CD4-positive, alpha-beta memory T cell (primary cell): Measurements from ENCODE around the gene CYP4V2. TPM values are rescaled to one million over a fixed set of nuclear protein-coding genes. Genes with fewer than 3 reads are reported as not detected.

ENCODE experiments used
- CTCF ChIA-PET: fragments of 350-600 bp; sonication (Branson Sonifier 250); formaldehyde crosslinking; loops from one replicate; lab custom pipeline; 2021; ENCODE audit warnings: inconsistent platforms; ENCODE audit not compliant: partially characterized antibody; lab: Charles Lee
- POLR2A ChIA-PET: fragments of 350-600 bp; sonication (Branson Sonifier 250); formaldehyde crosslinking; loops from one replicate; lab custom pipeline; 2021; ENCODE audit not compliant: partially characterized antibody; lab: Charles Lee
- DNase-seq, 5 donors: peaks; one replicate each; pipeline versions ENCODE4 v3.0.0 to v3.0.0-alpha.2; 2020 to 2022; ENCODE audit warnings: mixed read lengths in 1 of 5
- H3K27ac ChIP-seq: one replicate; pipeline ENCODE4 v1.7.0; 2013; ENCODE audit warnings: low read depth, low read length
- H3K27me3 ChIP-seq: 2 replicates; pipeline ENCODE4 v1.7.0; 2013; ENCODE audit warnings: mild to moderate bottlenecking, low read length, moderate library complexity; ENCODE audit not compliant: insufficient read depth
- H3K36me3 ChIP-seq: 2 replicates; pipeline ENCODE4 v1.7.0; 2013; ENCODE audit warnings: mild to moderate bottlenecking, low read length, moderate library complexity; ENCODE audit not compliant: insufficient read depth
- H3K4me1 ChIP-seq: 2 replicates; pipeline ENCODE4 v1.7.0; 2013; ENCODE audit warnings: mild to moderate bottlenecking, low read length, moderate library complexity; ENCODE audit not compliant: insufficient read depth
- H3K4me3 ChIP-seq, 2 donors: one replicate each; pipeline ENCODE4 v1.7.0; 2013; ENCODE audit warnings: low read length in 2 of 2, mild to moderate bottlenecking in 1 of 2
- H3K9me3 ChIP-seq, 2 donors: one replicate each; pipeline ENCODE4 v1.7.0; 2013; ENCODE audit warnings: low read length in 2 of 2, control low read depth in 1 of 2; ENCODE audit not compliant: control insufficient read depth in 1 of 2
- H3K27ac Mint-ChIP-seq, 7 donors: one replicate each; pipeline ENCODE4 v1.8.0; 2020 to 2021; ENCODE audit warnings: mixed read lengths in 7 of 7, mild to moderate bottlenecking in 6 of 7, inconsistent platforms in 3 of 7, moderate library complexity in 3 of 7
- H3K27me3 Mint-ChIP-seq, 2 donors: one replicate each; pipeline ENCODE4 v1.8.0; 2020 to 2021; ENCODE audit warnings: mixed read lengths in 2 of 2
- H3K36me3 Mint-ChIP-seq, 2 donors: one replicate each; pipeline ENCODE4 v1.8.0; 2020 to 2021; ENCODE audit warnings: mixed read lengths in 2 of 2, inconsistent platforms in 1 of 2, mild to moderate bottlenecking in 1 of 2
- H3K4me1 Mint-ChIP-seq, 4 donors: one replicate each; pipeline ENCODE4 v1.8.0; 2020 to 2021; ENCODE audit warnings: mixed read lengths in 4 of 4, mild to moderate bottlenecking in 1 of 4
- H3K4me3 Mint-ChIP-seq, 8 donors: one replicate each; pipeline ENCODE4 v1.8.0; 2020 to 2021; ENCODE audit warnings: mixed read lengths in 8 of 8, mild to moderate bottlenecking in 7 of 8, moderate library complexity in 6 of 8, inconsistent platforms in 3 of 8
- H3K9me3 Mint-ChIP-seq, 8 donors: one replicate each; pipeline ENCODE4 v1.8.0; 2020 to 2021; ENCODE audit warnings: mixed read lengths in 8 of 8, mild to moderate bottlenecking in 5 of 8, inconsistent platforms in 3 of 8, moderate library complexity in 1 of 8
- intact Hi-C: fragments of 100-400 bp; cut with micrococcal nuclease; formaldehyde crosslinking; loops from one replicate; pipeline ENCODE4 v1.15.1; 2023
- polyA plus RNA-seq, 2 donors: library from polyadenylated mRNA; unstranded; fragments of 300-500 nt; fragmentation: Illumina TruSeq; gene quantifications; one replicate each; pipeline ENCODE4 v1.2.3, GENCODE V29; 2021
- total RNA-seq, 2 experiments: library from RNA; stranded (reverse); gene quantifications; one replicate each; pipeline ENCODE4 v1.2.3, GENCODE V29; 2021

Gene CYP4V2
- total and polyA plus RNA-seq, 4 experiments from 2014 or later, result 25.3 to 45.5 (median 41.4) TPM

DNA sequence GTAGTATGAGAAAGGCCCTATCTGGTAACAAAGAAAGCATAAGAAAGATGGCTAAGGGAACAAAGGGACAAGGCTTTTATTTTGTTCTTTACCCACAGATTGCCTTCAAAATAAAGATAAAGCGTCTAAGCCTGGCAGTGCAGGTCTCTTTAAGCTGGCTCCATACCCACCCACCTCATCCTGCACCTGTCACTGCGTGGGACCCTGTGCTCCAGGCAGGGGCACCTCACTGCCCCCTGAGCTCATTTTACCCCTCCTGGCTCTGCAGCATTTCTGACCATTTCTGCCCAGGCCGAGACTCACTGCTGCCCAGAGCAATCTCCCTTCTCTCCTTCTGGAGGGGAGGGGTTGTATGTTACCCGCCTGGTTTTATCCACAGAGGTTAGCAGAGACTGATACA is 1.7 kb upstream of the CYP4V2 start:
- peaks cover 0 to 5% (median 0%) of the 10 kb centered on the region in 8 donors for H3K9me3 Mint-ChIP-seq
- peaks cover 0 to 23% of the 10 kb centered on the region in 2 donors for H3K36me3 Mint-ChIP-seq
- Histone ChIP-seq H3K36me3 (no peaks in the 10 kb centered on the region), H3K4me3 (no peak overlapping the region), H3K27me3 (no peaks in the 10 kb centered on the region), H3K4me1 (peaks cover 36% of the 10 kb centered on the region), H3K9me3 (no peaks in the 10 kb centered on the region), H3K27ac (peak overlapping the region; percentile 6)
- peak overlapping the region; percentile 29 to 98 (median 94) for H3K27ac Mint-ChIP-seq
- intact Hi-C loops, result loop anchor here (5.0 to 10.0 kb wide), 2 partner anchors 42 to 795 kb away; partner anchors contain the start of genes ANKRD37 and LRP2BP
- peaks cover 22 to 47% (median 30%) of the 10 kb centered on the region in 4 donors for H3K4me1 Mint-ChIP-seq
- H3K4me3 Mint-ChIP-seq, result peak overlapping the region in 6 of 8 donors; percentile 88 to 96 (median 90)
- DNase-seq, result no peak
- ChIA-PET CTCF (interaction anchor here (0.9 to 4.6 kb wide), 3 partner anchors 14 to 121 kb away, joined by 3 to 45 read pairs (median 6); no protein-coding TSS in a partner anchor), POLR2A (interaction anchor here (1.7 to 5.8 kb wide), 2 partner anchors 14 to 85 kb away, joined by 6 to 131 read pairs; partner anchors contain the start of gene FAM149A)
- H3K27me3 Mint-ChIP-seq, result peaks cover 2 to 4% of the 10 kb centered on the region in 2 donors

DNA sequence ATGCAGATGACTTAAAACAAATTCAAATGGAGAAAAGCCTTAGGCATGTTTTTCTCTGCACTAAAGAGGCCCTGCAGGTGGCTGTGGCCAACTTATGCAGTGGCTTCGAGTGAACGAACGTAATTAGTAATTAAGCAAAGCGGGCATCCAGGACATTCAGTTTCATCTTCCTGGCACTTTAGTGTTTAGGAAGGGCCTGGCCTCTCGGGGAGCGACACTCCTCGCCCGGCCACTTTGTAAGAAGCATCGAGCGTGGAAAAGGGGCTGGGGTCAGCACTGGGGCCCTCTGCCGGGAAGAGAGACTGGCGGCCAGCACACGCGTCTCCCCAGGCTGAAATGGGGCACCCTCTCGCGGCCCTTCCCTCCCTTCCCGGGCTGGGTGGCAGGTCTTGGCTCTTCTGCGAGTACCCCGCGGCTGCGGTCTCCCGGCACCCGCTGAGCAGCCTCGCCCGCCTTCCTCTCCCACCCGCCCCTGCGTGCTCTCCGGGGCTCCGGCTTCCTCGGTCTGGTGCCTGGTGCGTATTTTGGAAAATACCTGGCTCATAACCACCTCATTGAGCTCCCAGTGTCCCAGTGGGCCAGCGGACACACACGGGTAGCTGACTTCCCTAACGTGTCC is 677 bp upstream of the CYP4V2 start:
- CTCF ChIA-PET, result interaction anchor here (0.9 to 4.6 kb wide), 4 partner anchors 13 to 122 kb away, joined by 3 to 45 read pairs (median 4); no protein-coding TSS in a partner anchor
- Mint-ChIP-seq H3K27me3 (no peaks in the 10 kb centered on the region), H3K4me1 (peaks cover 26 to 52% (median 36%) of the 10 kb centered on the region in 4 donors), H3K36me3 (peaks cover 10 to 32% of the 10 kb centered on the region in 2 donors), H3K9me3 (no peaks in the 10 kb centered on the region), H3K27ac (peak overlapping the region; percentile 92 to 98 (median 95)), H3K4me3 (peak overlapping the region; percentile 88 to 96 (median 90))
- intact Hi-C loops, result loop anchor here (1.0 to 10.0 kb wide), 3 partner anchors 14 to 796 kb away; partner anchors contain the start of genes ANKRD37 and LRP2BP
- DNase-seq, result peak; percentile 47 to 66 (median 53)
- Histone ChIP-seq H3K27me3 (no peaks in the 10 kb centered on the region), H3K4me1 (peaks cover 36% of the 10 kb centered on the region), H3K4me3 (peak overlapping the region; percentile 77 to 79), H3K9me3 (no peaks in the 10 kb centered on the region), H3K36me3 (no peaks in the 10 kb centered on the region), H3K27ac (peak overlapping the region; percentile 90)
- POLR2A ChIA-PET, result interaction anchor here (0.7 to 5.8 kb wide), 9 partner anchors 12 to 1365 kb away, joined by 3 to 131 read pairs (median 4); partner anchors contain the start of genes ACSL1, FAM149A, SLC25A4 and TLR3

DNA sequence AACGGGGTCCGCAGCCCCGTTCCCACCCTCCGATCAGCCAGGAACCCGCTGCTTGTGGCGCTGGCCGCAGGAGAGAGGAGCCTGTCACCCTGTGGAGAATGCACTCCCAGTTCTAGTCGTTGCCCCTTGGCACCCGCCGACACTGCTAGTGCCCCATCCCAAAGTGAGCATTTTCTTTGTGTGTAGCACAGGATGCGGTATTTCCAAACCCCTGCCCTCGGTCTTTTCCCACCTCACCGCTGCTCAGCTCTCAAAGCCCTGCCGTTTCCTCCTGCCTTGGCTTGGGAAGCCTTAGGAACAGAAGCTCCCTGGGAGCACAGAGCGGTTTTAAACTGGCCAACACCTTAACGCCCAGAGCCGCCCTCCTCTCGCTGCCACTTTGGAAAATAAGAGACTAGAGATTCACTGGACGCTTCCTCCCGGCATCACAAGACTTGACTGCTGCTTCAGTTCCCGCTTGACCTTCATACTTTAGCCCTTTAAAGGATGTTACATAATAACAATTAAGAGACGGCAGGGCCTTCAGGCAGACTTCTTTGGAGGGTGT is 772 bp downstream of the CYP4V2 start:
- peaks cover 36% of the 10 kb centered on the region for H3K4me1 ChIP-seq
- no peaks in the 10 kb centered on the region for H3K9me3 ChIP-seq
- ChIA-PET CTCF (interaction anchor here (1.4 to 4.6 kb wide), 3 partner anchors 11 to 594 kb away, joined by 3 to 45 read pairs (median 3); no protein-coding TSS in a partner anchor), POLR2A (interaction anchor here (0.9 to 5.8 kb wide), 5 partner anchors 12 to 989 kb away, joined by 3 to 131 read pairs (median 8); partner anchors contain the start of genes ANKRD37, LRP2BP, TLR3 and UFSP2)
- no peaks in the 10 kb centered on the region for H3K27me3 Mint-ChIP-seq
- peak overlapping the region; percentile 96 to 98 (median 97) for H3K27ac Mint-ChIP-seq
- H3K9me3 Mint-ChIP-seq, result no peaks in the 10 kb centered on the region
- H3K4me3 ChIP-seq, result peak overlapping the region; percentile 79
- peaks cover 21 to 44% of the 10 kb centered on the region in 2 donors for H3K36me3 Mint-ChIP-seq
- no peaks in the 10 kb centered on the region for H3K27me3 ChIP-seq
- H3K4me1 Mint-ChIP-seq, result peaks cover 33 to 61% (median 44%) of the 10 kb centered on the region in 4 donors
- peak in 4 of 5 donors; percentile 27 to 53 (median 50) for DNase-seq
- H3K27ac ChIP-seq, result peak overlapping the region; percentile 90
- peaks cover 4% of the 10 kb centered on the region for H3K36me3 ChIP-seq
- intact Hi-C loops, result loop anchor here (5.0 to 10.0 kb wide), 2 partner anchors 45 to 797 kb away; partner anchors contain the start of genes ANKRD37 and LRP2BP
- peak overlapping the region; percentile 92 to 97 (median 95) for H3K4me3 Mint-ChIP-seq

DNA sequence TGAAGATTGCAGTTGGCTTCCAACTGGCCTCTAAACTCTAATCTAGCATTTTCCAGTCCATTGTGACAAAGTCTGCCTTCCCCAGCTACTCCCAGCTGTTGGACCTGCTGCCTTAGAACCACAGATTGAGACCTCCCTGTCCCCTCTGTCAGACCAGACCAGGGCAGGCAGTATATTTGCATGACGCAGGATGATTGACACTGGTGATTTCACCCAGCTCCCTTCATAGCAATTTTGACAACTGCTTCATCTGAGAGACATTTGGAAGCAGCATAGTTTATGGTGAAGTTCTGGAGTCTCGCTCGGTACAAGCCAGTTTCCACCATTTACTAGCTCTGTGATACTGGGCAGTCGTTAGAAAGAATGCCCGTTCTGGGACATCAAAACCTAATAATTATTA is 2.5 kb downstream of the CYP4V2 start:
- peaks cover 30 to 57% of the 10 kb centered on the region in 2 donors for H3K36me3 Mint-ChIP-seq

DNA sequence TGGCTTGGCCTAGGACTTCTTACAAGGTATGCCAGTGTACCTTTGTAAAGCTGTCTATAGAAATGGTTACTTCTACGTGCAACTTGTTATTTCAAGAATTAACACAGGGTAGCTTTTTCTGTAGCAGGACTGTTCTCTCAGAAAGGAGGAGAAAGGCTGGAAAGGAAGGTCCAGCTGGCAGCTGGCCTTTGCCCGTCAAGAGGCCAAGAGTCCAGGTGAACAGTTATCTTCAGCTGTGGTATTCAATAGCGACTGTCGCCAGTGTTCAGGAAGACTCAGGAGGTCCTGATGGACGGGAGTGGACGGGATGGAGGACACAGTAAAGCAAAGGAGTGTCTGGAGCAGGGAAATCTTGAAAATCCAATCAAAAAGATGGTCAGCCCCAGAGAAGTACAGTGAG is 4.7 kb downstream of the CYP4V2 start:
- H3K9me3 ChIP-seq, result no peaks in the 10 kb centered on the region
- H3K27ac Mint-ChIP-seq, result peak overlapping the region in 4 of 7 donors; percentile 11 to 52 (median 31)
- peaks cover 30 to 51% of the 10 kb centered on the region in 2 donors for H3K36me3 Mint-ChIP-seq
- H3K4me1 ChIP-seq, result peaks cover 20% of the 10 kb centered on the region
- no peaks in the 10 kb centered on the region for H3K27me3 ChIP-seq
- no peak overlapping the region for H3K27ac ChIP-seq
- H3K9me3 Mint-ChIP-seq, result no peaks in the 10 kb centered on the region
- intact Hi-C loops, result loop anchor here (10.0 kb wide), 1 partner anchor 801 kb away; the partner anchor contains the start of genes ANKRD37 and LRP2BP
- H3K4me1 Mint-ChIP-seq, result peaks cover 25 to 44% (median 37%) of the 10 kb centered on the region in 4 donors
- no peak overlapping the region for H3K4me3 ChIP-seq
- CTCF ChIA-PET, result no interaction called here
- no peak overlapping the region for H3K4me3 Mint-ChIP-seq
- DNase-seq, result no peak
- no peaks in the 10 kb centered on the region for H3K27me3 Mint-ChIP-seq
- POLR2A ChIA-PET, result no interaction called here
- peaks cover 4% of the 10 kb centered on the region for H3K36me3 ChIP-seq

More for the DNA sequence above, 2.5 kb downstream of the CYP4V2 start:
- H3K27me3 Mint-ChIP-seq, result no peaks in the 10 kb centered on the region
- POLR2A ChIA-PET, result interaction anchor here (3.5 to 5.8 kb wide), 2 partner anchors 10 to 126 kb away, joined by 20 to 131 read pairs; partner anchors contain the start of gene TLR3
- H3K4me1 Mint-ChIP-seq, result peaks cover 36 to 62% (median 48%) of the 10 kb centered on the region in 4 donors
- Histone ChIP-seq H3K4me3 (no peak overlapping the region), H3K27ac (no peak overlapping the region), H3K36me3 (peaks cover 4% of the 10 kb centered on the region), H3K27me3 (no peaks in the 10 kb centered on the region), H3K4me1 (peaks cover 36% of the 10 kb centered on the region), H3K9me3 (no peaks in the 10 kb centered on the region)
- CTCF ChIA-PET, result interaction anchor here (1.1 to 1.9 kb wide), 2 partner anchors 10 to 393 kb away, joined by 3 to 7 read pairs; no protein-coding TSS in a partner anchor
- DNase-seq, result no peak
- H3K9me3 Mint-ChIP-seq, result no peaks in the 10 kb centered on the region
- H3K27ac Mint-ChIP-seq, result peak overlapping the region; percentile 8 to 98 (median 97)
- peak overlapping the region in 2 of 8 donors; percentile 26 to 38 for H3K4me3 Mint-ChIP-seq
- intact Hi-C loops, result loop anchor here (5.0 to 10.0 kb wide), 2 partner anchors 47 to 799 kb away; partner anchors contain the start of genes ANKRD37 and LRP2BP

DNA sequence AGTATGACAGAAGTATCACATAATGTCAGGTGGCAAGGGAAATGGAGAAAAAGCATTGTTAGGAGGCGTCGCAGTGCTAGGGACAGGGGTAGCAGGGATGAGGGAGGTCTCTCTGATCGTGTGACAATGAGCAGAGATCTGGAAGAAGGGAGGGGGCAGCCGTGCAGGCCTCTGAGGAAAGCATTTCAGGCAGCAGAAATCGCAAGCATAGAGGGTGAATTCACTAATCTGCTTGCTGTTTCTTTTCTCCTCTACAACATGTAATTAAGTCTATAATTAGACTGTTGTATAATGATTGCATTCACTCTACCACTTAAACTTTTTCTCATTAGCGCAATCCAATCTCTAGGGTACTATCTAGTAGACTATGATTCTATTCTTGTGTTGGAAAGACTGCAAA is 9.1 kb downstream of the CYP4V2 start:
- H3K36me3 ChIP-seq, result peaks cover 4% of the 10 kb centered on the region
- no peak overlapping the region for H3K27ac ChIP-seq
- H3K27me3 Mint-ChIP-seq, result no peaks in the 10 kb centered on the region
- peaks cover 26 to 30% of the 10 kb centered on the region in 2 donors for H3K36me3 Mint-ChIP-seq
- H3K4me3 ChIP-seq, result no peak overlapping the region
- no peak overlapping the region for H3K4me3 Mint-ChIP-seq
- H3K27me3 ChIP-seq, result no peaks in the 10 kb centered on the region
- POLR2A ChIA-PET, result no interaction called here
- peaks cover 20 to 50% (median 30%) of the 10 kb centered on the region in 4 donors for H3K4me1 Mint-ChIP-seq
- H3K9me3 ChIP-seq, result no peaks in the 10 kb centered on the region
- no peak for DNase-seq
- no peaks in the 10 kb centered on the region for H3K9me3 Mint-ChIP-seq
- H3K27ac Mint-ChIP-seq, result peak overlapping the region in 2 of 7 donors; percentile 58 to 77
- no peaks in the 10 kb centered on the region for H3K4me1 ChIP-seq
- CTCF ChIA-PET, result no interaction called here
- intact Hi-C loops, result loop anchor here (5.0 to 10.0 kb wide), 3 partner anchors 38 to 1666 kb away; partner anchors contain the start of gene CCDC110
